Activated naive CD8-positive, alpha-beta T cell (primary cell): ENCODE results near the gene MEGF11.

Experiments
- H3K27ac Mint-ChIP-seq: one replicate; pipeline ENCODE4 v1.8.0; 2021; ENCODE audit warnings: mixed read lengths
- H3K27me3 Mint-ChIP-seq: one replicate; pipeline ENCODE4 v1.8.0; 2021; ENCODE audit warnings: mixed read lengths
- H3K36me3 Mint-ChIP-seq: one replicate; pipeline ENCODE4 v1.8.0; 2021; ENCODE audit warnings: mixed read lengths
- H3K4me1 Mint-ChIP-seq: one replicate; pipeline ENCODE4 v1.8.0; 2021; ENCODE audit warnings: low read depth, mixed read lengths
- H3K4me3 Mint-ChIP-seq: one replicate; pipeline ENCODE4 v1.8.0; 2021; ENCODE audit warnings: mild to moderate bottlenecking, mixed read lengths
- H3K9me3 Mint-ChIP-seq: one replicate; pipeline ENCODE4 v1.8.0; 2021; ENCODE audit warnings: low read depth, mixed read lengths

MEGF11 gene

DNA sequence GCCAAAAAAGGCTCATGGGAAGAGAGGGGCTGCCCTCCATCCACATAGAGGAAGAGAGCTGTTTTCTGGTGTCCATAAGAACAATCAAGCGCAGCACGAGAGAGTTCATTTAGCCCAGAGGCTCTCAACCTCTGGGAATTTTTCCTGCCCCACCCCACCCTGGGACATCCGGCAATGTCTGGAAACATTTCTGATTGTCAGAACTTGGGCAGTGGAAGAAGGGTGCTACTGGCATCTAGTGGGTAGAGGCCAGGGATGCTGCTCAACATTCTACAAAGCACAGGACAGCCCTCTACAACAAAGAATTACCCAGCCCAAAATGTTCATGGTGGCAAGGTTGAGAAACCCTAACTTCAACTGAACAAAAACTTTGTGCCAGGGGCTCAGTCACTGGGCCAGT, 291.4 kb downstream of the MEGF11 start:
- Mint-ChIP-seq H3K9me3 (no peaks in the 10 kb centered on the region), H3K27ac (no peak overlapping the region), H3K36me3 (no peaks in the 10 kb centered on the region), H3K4me3 (no peak overlapping the region), H3K27me3 (peaks cover 8% of the 10 kb centered on the region), H3K4me1 (no peaks in the 10 kb centered on the region)

GRCh38 chr15:65960586-65960985, 293.0 kb downstream of the MEGF11 start:
- Mint-ChIP-seq H3K36me3 (no peaks in the 10 kb centered on the region), H3K9me3 (no peaks in the 10 kb centered on the region), H3K4me1 (no peaks in the 10 kb centered on the region), H3K27me3 (peaks cover 8% of the 10 kb centered on the region), H3K27ac (no peak overlapping the region), H3K4me3 (no peak overlapping the region)

- Mint-ChIP-seq H3K4me3 (no peak overlapping the region), H3K27me3 (peaks cover 8% of the 10 kb centered on the region), H3K9me3 (no peaks in the 10 kb centered on the region), H3K27ac (no peak overlapping the region), H3K36me3 (no peaks in the 10 kb centered on the region), H3K4me1 (no peaks in the 10 kb centered on the region)
Observed at GRCh38 chr15:65958835-65959234, 294.7 kb downstream of the MEGF11 start.

DNA sequence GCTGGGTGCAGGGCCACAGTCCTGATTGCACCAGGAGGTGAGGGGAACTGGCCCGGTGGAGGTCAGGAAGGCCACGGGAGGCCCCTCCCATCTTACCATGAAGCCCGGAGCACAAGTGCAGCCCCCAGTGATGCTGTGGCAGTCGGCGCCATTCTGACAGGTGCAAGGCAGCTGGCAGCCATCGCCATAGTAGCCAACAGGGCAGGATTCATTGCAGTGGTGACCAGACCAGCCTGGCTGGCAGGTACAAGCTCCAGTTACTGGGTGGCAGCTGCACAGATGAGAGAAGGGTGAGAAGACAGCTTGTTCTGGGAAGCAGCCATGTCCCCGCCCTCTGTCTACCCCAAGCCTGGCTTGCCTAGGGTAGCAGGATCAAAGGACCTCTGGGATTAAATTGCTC, 296.1 kb downstream of the MEGF11 start:
- Mint-ChIP-seq H3K27ac (no peak overlapping the region), H3K27me3 (peaks cover 3% of the 10 kb centered on the region), H3K4me3 (no peak overlapping the region), H3K4me1 (no peaks in the 10 kb centered on the region), H3K36me3 (no peaks in the 10 kb centered on the region), H3K9me3 (no peaks in the 10 kb centered on the region)

GRCh38 chr15:65956899-65957298, 296.7 kb downstream of the MEGF11 start:
- H3K27me3 Mint-ChIP-seq = peaks cover 3% of the 10 kb centered on the region
- H3K4me3 Mint-ChIP-seq = no peak overlapping the region
- H3K36me3 Mint-ChIP-seq = no peaks in the 10 kb centered on the region
- H3K9me3 Mint-ChIP-seq = no peaks in the 10 kb centered on the region
- H3K4me1 Mint-ChIP-seq = no peaks in the 10 kb centered on the region
- no peak overlapping the region for H3K27ac Mint-ChIP-seq

DNA sequence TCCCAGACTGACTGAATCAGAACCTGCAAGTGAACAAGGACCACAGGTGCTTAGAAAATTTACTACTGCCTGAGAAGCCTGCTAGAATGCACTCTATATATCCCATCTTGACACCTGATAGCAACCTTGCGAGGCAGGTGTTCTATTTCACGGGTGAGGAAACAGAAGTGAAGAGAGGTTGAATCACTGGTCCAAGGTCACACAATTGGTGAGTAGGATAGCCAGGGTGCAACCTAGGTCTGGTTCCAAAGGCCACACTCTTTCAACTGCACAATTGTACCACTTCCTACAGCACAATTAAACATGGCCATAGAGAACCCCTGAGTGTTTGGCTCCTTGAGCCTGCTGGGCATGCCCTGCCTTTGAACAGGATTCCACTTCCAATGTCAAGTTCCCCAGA, 297.2 kb downstream of the MEGF11 start:
- no peaks in the 10 kb centered on the region for H3K4me1 Mint-ChIP-seq
- H3K36me3 Mint-ChIP-seq = no peaks in the 10 kb centered on the region
- no peak overlapping the region for H3K4me3 Mint-ChIP-seq
- no peak overlapping the region for H3K27ac Mint-ChIP-seq
- H3K9me3 Mint-ChIP-seq = no peaks in the 10 kb centered on the region
- peaks cover 3% of the 10 kb centered on the region for H3K27me3 Mint-ChIP-seq

- Mint-ChIP-seq H3K4me3 (no peak overlapping the region), H3K27ac (no peak overlapping the region), H3K36me3 (no peaks in the 10 kb centered on the region), H3K27me3 (peaks cover 3% of the 10 kb centered on the region), H3K4me1 (no peaks in the 10 kb centered on the region), H3K9me3 (no peaks in the 10 kb centered on the region)
Observed at GRCh38 chr15:65954289-65954741, 299.2 kb downstream of the MEGF11 start.

DNA sequence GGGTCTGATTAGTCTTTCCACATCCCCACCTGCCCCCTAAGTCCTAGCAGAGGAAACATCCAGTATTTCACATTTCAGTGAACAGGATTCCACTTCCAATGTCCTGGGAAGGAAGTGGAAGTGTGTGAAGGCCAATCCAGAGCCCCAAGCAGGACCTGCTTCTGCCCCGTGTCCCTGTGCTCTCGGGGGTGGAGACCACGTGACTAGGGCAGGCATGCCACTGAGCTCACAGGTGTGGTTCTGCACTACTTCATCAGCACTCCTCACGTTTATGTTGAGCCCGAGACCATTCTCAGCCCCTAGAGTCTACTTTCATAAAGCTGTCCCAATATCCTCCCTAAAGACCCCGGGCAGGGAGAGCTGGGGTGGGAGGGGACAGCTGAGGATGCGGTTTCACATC, 299.9 kb downstream of the MEGF11 start:
- peaks cover 3% of the 10 kb centered on the region for H3K27me3 Mint-ChIP-seq
- H3K36me3 Mint-ChIP-seq = no peaks in the 10 kb centered on the region
- no peaks in the 10 kb centered on the region for H3K4me1 Mint-ChIP-seq
- no peak overlapping the region for H3K4me3 Mint-ChIP-seq
- H3K9me3 Mint-ChIP-seq = no peaks in the 10 kb centered on the region
- no peak overlapping the region for H3K27ac Mint-ChIP-seq

GRCh38 chr15:65952391-65953053, 301.0 kb downstream of the MEGF11 start:
- Mint-ChIP-seq H3K9me3 (no peaks in the 10 kb centered on the region), H3K4me3 (no peak overlapping the region), H3K36me3 (no peaks in the 10 kb centered on the region), H3K27me3 (peaks cover 3% of the 10 kb centered on the region), H3K4me1 (no peaks in the 10 kb centered on the region), H3K27ac (no peak overlapping the region)

DNA sequence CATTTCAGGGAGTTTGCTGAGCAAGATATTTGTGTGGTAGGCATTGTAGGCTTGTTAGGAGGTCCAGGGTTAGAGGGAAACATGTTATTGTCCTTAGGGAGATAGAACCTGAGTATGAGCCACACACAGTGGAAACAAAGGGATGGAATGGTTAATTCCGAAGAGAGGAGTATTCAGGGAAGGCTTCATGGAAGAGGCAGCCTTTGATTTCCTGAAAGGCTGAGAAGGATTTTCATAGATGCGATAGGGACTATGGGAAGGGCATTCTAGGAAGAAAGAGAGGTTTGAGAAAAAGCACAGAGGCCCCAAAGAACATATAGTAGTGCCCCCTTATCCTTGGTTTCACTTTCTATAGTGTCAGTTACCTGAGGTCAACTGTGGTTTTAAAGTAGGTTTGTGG, 302.5 kb downstream of the MEGF11 start:
- H3K4me1 Mint-ChIP-seq = no peaks in the 10 kb centered on the region
- H3K4me3 Mint-ChIP-seq = no peak overlapping the region

DNA sequence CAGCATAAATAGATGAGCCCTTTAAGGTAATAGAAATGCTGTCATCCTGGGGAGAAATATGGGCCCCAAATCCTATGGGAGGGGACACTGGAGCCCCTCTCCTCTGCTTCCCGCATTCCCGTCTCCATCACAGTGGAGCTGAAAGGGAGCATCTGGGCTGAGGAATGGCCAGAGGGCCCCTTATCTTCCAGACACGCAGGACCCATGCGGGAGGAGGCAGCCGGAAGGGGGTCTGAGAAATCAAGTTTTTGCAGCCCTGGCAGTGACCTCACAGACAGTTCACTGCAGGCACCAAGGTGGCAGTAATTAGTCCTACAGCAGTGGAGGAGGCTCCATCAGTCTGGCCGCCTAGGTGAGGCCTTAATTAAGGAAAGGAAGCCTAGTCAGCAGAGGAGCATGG, 304.1 kb downstream of the MEGF11 start:
- H3K4me1 Mint-ChIP-seq = no peaks in the 10 kb centered on the region
- no peak overlapping the region for H3K4me3 Mint-ChIP-seq
- no peak overlapping the region for H3K27ac Mint-ChIP-seq
- H3K9me3 Mint-ChIP-seq = no peaks in the 10 kb centered on the region
- H3K36me3 Mint-ChIP-seq = no peaks in the 10 kb centered on the region
- H3K27me3 Mint-ChIP-seq = no peaks in the 10 kb centered on the region

More for the DNA sequence above, 302.5 kb downstream of the MEGF11 start:
- no peak overlapping the region for H3K27ac Mint-ChIP-seq
- H3K9me3 Mint-ChIP-seq = no peaks in the 10 kb centered on the region
- H3K27me3 Mint-ChIP-seq = no peaks in the 10 kb centered on the region
- no peaks in the 10 kb centered on the region for H3K36me3 Mint-ChIP-seq

GRCh38 chr15:65949011-65949410, 304.5 kb downstream of the MEGF11 start:
- no peaks in the 10 kb centered on the region for H3K4me1 Mint-ChIP-seq
- H3K36me3 Mint-ChIP-seq = no peaks in the 10 kb centered on the region
- H3K4me3 Mint-ChIP-seq = no peak overlapping the region
- no peaks in the 10 kb centered on the region for H3K27me3 Mint-ChIP-seq
- no peak overlapping the region for H3K27ac Mint-ChIP-seq
- H3K9me3 Mint-ChIP-seq = no peaks in the 10 kb centered on the region

GRCh38 chr15:65948383-65948782, 305.2 kb downstream of the MEGF11 start:
- H3K27ac Mint-ChIP-seq = no peak overlapping the region
- H3K27me3 Mint-ChIP-seq = no peaks in the 10 kb centered on the region
- H3K9me3 Mint-ChIP-seq = no peaks in the 10 kb centered on the region
- no peaks in the 10 kb centered on the region for H3K4me1 Mint-ChIP-seq
- H3K36me3 Mint-ChIP-seq = no peaks in the 10 kb centered on the region
- no peak overlapping the region for H3K4me3 Mint-ChIP-seq

- Mint-ChIP-seq H3K9me3 (no peaks in the 10 kb centered on the region), H3K4me3 (no peak overlapping the region), H3K4me1 (peaks cover 4% of the 10 kb centered on the region), H3K36me3 (no peaks in the 10 kb centered on the region), H3K27ac (no peak overlapping the region), H3K27me3 (no peaks in the 10 kb centered on the region)
Observed at GRCh38 chr15:65947041-65947440, 306.5 kb downstream of the MEGF11 start.

GRCh38 chr15:65945616-65946015, 307.9 kb downstream of the MEGF11 start:
- H3K9me3 Mint-ChIP-seq = no peaks in the 10 kb centered on the region
- H3K4me1 Mint-ChIP-seq = peaks cover 4% of the 10 kb centered on the region
- no peaks in the 10 kb centered on the region for H3K36me3 Mint-ChIP-seq
- H3K27me3 Mint-ChIP-seq = no peaks in the 10 kb centered on the region
- no peak overlapping the region for H3K4me3 Mint-ChIP-seq
- H3K27ac Mint-ChIP-seq = no peak overlapping the region

- H3K4me1 Mint-ChIP-seq = peaks cover 4% of the 10 kb centered on the region
- H3K36me3 Mint-ChIP-seq = no peaks in the 10 kb centered on the region
- H3K27ac Mint-ChIP-seq = no peak overlapping the region
- no peaks in the 10 kb centered on the region for H3K9me3 Mint-ChIP-seq
- H3K27me3 Mint-ChIP-seq = no peaks in the 10 kb centered on the region
- H3K4me3 Mint-ChIP-seq = no peak overlapping the region
Observed at GRCh38 chr15:65944404-65944803, 309.1 kb downstream of the MEGF11 start.
